ENCODE data around the gene FAM169A.
A peak's percentile ranks its signal among the peaks of the same experiment; 100 is the strongest.
"Not testable (repeated sequence)": the region's sequence is repeated elsewhere in the genome, so short reads cannot be mapped to it uniquely, and the experiment has no call there.

FAM169A gene

DNA sequence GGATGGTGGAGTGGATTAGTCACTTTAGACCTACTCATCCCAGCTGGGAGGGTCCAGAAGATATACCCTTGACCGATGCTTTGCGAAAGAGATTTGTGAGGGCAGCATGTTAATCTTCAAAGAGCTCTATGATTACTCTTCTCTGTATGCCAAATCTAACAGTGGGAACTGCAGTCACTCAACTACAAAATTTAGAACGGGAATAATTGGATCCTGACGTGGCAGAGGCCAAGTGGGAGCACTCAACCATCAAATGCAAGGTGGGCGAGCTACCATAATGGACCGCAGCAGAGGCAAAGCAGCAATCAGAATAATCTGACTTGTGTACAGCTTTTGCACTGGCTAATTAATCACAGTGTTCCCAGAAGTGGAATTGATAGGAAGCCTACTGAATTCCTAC, 78.8 kb downstream of the FAM169A start:
- TF ChIP-seq GATA1 (IDR thresholded peaks at IDR 0.05; ENCODE audit: low read depth, low read length) (no peak), POLR2A (IDR thresholded peaks at IDR 0.05; ENCODE audit: low read length) (no peak)
- no peak for DNase-seq

GRCh38 chr5:74786851-74787250, 79.3 kb downstream of the FAM169A start:
- TF ChIP-seq GATA1 (IDR thresholded peaks at IDR 0.05; ENCODE audit: low read depth, low read length) (no peak), POLR2A (IDR thresholded peaks at IDR 0.05; ENCODE audit: low read length) (no peak)
- DNase-seq, result no peak

DNA sequence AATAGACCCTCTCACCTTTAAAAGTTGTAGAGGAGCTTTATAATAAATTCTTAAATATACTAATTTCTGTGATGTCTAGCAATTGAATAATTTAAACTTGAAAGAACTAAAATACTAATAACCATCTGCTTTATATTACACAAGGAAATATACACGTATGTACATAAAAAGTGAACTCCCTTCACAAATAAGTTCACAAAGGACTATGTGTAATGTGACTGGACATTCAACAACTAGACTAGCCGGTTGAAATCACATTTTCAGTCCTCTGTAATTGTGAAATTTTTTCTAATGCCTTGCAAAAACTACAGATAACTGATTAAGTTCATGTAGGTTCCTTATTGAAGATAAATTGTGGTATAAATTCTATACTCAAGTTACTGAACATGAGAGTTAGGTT, 87.6 kb downstream of the FAM169A start:
- TF ChIP-seq GATA1 (IDR thresholded peaks at IDR 0.05; ENCODE audit: low read depth, low read length) (no peak), POLR2A (IDR thresholded peaks at IDR 0.05; ENCODE audit: low read length) (no peak)

DNA sequence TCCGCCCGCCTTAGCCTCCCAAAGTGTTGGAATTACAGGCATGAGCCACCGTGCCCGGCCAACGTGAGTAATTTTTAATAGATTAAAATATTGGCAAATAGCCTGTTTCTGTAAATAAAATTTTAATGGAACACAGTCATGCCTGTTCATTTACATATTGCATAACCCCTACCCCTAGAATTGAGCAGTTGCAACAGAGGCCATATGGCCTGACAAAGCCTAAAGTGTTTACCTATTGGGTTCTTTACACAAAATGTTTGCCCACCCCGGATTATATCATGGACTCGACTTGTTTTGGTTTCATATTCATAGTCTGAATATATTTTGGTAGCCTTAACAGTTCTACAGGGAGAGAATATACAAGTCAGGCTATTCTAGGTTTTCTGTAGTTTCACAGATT, 93.8 kb downstream of the FAM169A start:
- no peak for DNase-seq
- no peak for TF ChIP-seq POLR2A (IDR thresholded peaks at IDR 0.05; ENCODE audit: low read length)
- no peak for TF ChIP-seq GATA1 (IDR thresholded peaks at IDR 0.05; ENCODE audit: low read depth, low read length)

More for the DNA sequence above, 87.6 kb downstream of the FAM169A start:
- DNase-seq, result no peak

- TF ChIP-seq POLR2A (IDR thresholded peaks at IDR 0.05; ENCODE audit: low read length), result no peak
- no peak for TF ChIP-seq GATA1 (IDR thresholded peaks at IDR 0.05; ENCODE audit: low read depth, low read length)
- peak; percentile 68 to 75 for DNase-seq
Measured at GRCh38 chr5:74767579-74767913, 98.6 kb downstream of the FAM169A start.

DNA sequence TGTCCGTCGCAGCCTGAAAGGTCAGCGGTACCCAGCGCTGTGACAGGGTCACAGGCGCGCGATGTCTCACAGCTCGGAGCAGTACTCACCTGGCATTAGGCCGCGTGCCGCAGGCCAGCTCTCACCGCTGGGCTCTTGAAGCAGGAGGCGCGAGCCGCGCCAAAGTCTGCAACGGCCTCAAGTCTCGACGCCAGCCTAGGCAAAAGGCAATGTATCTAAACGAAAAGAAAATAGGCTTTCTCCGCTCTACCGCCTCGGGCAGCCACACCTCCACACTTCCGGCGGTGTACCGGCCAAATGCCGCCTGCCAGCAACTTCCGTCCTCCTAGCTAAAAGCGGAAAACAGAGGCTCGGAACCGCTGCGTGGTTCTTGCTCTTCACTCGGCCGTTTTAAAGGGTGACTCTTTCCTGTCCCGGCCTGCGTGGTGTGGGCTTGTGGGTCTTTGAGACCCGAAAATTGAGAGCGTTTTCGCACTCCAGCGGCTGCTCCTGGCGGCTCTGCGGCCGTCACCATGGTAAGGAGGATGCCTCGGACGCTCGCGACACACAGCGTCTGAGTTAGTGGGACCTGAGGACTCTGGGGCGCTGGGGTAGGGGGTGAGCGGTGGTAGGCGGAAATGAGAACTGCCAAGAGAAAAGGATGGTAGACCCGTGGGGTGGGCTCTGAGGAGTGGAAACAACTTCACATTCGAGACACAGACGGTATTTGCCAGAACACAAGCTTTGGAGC, 99.2 kb downstream of the FAM169A start, which contains the start of the genes GFM2 and NSA2:
Gene GFM2 (minus strand): TSS at position 269 of the 730 bp plus-strand sequence. CDS start 3,375 bp downstream, outside the sequence.
Gene NSA2 (plus strand): TSS at position 401 of the 730 bp plus-strand sequence. CDS start 112 bp downstream, at position 513.
- TF ChIP-seq GATA1 (IDR thresholded peaks at IDR 0.05; ENCODE audit: low read depth, low read length) (no peak), POLR2A (IDR thresholded peaks at IDR 0.05; ENCODE audit: low read length) (peak; percentile 66)
- DNase-seq, result peak; percentile 96

- DNase-seq, result peak; percentile 76 to 80
- TF ChIP-seq GATA1 (IDR thresholded peaks at IDR 0.05; ENCODE audit: low read depth, low read length) (no peak), POLR2A (IDR thresholded peaks at IDR 0.05; ENCODE audit: low read length) (no peak)
Measured at GRCh38 chr5:74766418-74766848, 99.8 kb downstream of the FAM169A start.

- no peak for DNase-seq
- TF ChIP-seq POLR2A (IDR thresholded peaks at IDR 0.05; ENCODE audit: low read length) (no peak), GATA1 (IDR thresholded peaks at IDR 0.05; ENCODE audit: low read depth, low read length) (no peak)
Measured at GRCh38 chr5:74765929-74766328, 100.3 kb downstream of the FAM169A start.

- peak in 1 of 2 experiments; percentile 46 for DNase-seq
- TF ChIP-seq GATA1 (IDR thresholded peaks at IDR 0.05; ENCODE audit: low read depth, low read length) (no peak), POLR2A (IDR thresholded peaks at IDR 0.05; ENCODE audit: low read length) (no peak)
Measured at GRCh38 chr5:74765201-74765600, 101.0 kb downstream of the FAM169A start.

DNA sequence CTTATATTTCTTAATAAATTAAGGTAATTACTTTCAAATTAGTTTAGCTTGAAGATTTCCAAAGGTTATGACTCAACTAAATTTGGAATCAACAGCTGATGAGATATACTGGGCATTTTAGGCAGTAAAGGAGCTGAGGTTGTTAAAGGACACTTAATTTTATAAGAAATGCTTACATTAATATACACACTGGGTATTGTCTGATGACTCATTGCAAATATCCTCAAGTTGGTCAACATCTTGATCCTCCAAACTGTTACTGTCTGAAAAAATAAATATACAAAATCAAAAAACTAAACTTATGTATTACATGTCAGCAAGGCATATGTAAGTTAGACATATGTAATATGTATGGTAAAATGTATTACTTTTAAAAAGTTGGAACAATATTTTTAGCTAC, 102.7 kb downstream of the FAM169A start:
- TF ChIP-seq GATA1 (IDR thresholded peaks at IDR 0.05; ENCODE audit: low read depth, low read length) (no peak), POLR2A (IDR thresholded peaks at IDR 0.05; ENCODE audit: low read length) (no peak)
- no peak for DNase-seq

- DNase-seq, result peak in 1 of 2 experiments; percentile 3
- no peak for TF ChIP-seq GATA1 (IDR thresholded peaks at IDR 0.05; ENCODE audit: low read depth, low read length)
- no peak for TF ChIP-seq POLR2A (IDR thresholded peaks at IDR 0.05; ENCODE audit: low read length)
Measured at GRCh38 chr5:74762599-74762998, 103.6 kb downstream of the FAM169A start.

DNA sequence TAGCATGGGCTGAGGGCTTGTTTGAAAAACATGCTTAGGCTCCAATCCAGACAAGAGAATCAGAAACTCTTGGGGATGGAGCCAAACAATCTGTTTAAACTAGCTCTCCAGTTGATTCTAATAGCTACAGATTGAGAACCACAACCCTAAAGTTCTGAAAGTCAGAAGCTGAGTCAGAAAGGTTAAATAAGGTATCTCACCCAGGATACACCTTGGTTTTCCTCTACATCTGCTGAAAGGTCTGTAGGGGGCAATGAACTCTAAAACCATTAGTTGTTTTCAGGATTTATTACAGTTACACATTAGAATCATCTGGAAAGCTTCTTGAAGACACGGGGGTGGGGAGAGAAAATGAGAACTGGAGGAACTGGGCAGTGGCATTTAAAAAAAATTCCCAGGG, 104.9 kb downstream of the FAM169A start:
- DNase-seq, result no peak
- no peak for TF ChIP-seq GATA1 (IDR thresholded peaks at IDR 0.05; ENCODE audit: low read depth, low read length)
- no peak for TF ChIP-seq POLR2A (IDR thresholded peaks at IDR 0.05; ENCODE audit: low read length)

DNA sequence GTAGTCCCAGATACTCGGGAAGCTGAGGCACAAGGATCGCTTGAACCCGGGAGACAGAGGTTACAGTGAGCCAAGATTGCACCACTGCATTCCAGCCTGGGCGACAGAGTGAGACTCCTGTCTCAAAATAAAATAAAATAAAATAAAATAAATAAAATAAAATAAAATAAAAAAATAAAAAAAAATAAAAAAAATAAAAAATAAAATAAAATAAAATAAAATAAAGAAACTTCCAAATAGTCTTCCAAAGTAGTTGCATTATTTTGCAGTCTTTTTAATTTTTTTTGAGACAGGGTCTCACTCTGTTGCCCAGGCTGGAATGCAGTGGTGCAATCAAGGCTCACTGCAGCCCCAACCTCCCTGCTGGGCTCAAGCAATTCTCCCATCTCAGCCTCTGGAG, 117.4 kb downstream of the FAM169A start:
- not testable (repeated sequence) for DNase-seq

DNA sequence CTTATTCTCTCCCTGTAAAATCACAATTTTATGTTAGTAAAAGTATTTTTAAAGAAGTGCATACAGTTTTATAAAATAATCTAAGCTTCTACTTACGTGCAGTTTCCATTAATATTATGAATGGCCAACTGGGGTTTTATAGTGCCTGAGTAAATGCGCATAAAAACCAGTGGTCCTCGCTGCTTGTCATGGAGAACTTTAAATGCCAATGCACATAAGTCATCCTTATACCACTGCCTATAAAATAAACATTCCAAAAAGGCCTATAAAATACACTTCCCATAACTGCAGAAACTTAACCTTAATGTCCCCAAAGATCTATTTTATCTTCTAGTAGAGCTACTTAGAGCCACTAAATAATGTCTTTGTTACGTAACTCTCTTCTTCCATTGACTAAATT, 127.8 kb downstream of the FAM169A start:
- no peak for DNase-seq
- no peak for TF ChIP-seq GATA1 (IDR thresholded peaks at IDR 0.05; ENCODE audit: low read depth, low read length)
- TF ChIP-seq POLR2A (IDR thresholded peaks at IDR 0.05; ENCODE audit: low read length), result no peak

GRCh38 chr5:74736759-74737158, 129.4 kb downstream of the FAM169A start:
- TF ChIP-seq POLR2A (IDR thresholded peaks at IDR 0.05; ENCODE audit: low read length) (no peak), GATA1 (IDR thresholded peaks at IDR 0.05; ENCODE audit: low read depth, low read length) (no peak)

More at GRCh38 chr5:74736759-74737158, 129.4 kb downstream of the FAM169A start:
- no peak for DNase-seq
